GM12801 (cell line): Measurements from ENCODE around the gene NDUFB11.

Experiments used
- TF ChIP-seq, protein P1 (sequence below): IDR thresholded peaks from one replicate; pipeline ENCODE4 v1.5.1; 2011; ENCODE audit warnings: control low read depth; ENCODE audit not compliant: insufficient read length; ENCODE audit errors: extremely low read depth

The NDUFB11 gene

DNA sequence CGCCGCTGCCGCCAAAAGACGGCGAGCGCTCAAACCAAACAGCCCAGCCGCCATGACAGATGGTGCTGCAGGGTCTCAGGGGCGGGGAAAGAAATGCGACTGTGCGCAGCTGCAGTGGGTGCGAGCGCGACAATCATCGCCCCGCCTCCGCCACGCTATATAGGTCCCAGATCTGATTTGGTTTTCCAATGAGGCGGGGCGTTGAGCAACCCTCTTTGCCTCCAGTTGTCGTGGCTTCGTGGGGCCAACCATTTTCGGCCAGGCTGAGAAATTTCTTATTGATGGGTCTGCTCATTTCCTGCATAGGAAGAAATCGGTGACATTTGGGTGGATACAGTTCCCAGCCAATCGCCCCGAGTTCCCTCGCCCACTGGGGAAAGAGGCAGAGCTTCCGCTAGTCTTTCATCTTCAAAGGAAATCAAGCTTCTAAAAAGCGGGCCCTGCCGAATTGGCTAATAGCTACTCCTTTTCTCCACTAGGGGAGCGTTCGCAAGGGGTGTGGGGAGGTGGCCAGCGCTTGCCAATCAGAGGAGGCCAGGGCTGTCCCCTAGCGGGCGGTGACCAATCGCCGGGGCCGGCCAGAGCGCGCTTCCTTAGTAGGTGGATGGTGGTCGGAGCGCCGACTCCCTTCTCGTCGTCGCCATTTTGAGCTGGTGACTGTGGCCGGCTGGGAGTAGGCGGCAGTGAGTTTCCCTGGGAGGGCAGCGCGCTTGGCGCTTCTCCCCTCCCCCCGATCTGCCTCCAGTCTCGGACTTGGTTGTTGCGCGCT lies at the start of gene NDUFB11, which contains the start of gene RBM10:
NDUFB11 (minus strand) TSS at position 77 of the 769 bp plus-strand sequence; CDS start at position 54, 23 bp downstream.
RBM10 (plus strand) TSS at position 596 of the 769 bp plus-strand sequence. CDS start 2,261 bp downstream, outside the sequence.
- TF ChIP-seq, protein P1, sequence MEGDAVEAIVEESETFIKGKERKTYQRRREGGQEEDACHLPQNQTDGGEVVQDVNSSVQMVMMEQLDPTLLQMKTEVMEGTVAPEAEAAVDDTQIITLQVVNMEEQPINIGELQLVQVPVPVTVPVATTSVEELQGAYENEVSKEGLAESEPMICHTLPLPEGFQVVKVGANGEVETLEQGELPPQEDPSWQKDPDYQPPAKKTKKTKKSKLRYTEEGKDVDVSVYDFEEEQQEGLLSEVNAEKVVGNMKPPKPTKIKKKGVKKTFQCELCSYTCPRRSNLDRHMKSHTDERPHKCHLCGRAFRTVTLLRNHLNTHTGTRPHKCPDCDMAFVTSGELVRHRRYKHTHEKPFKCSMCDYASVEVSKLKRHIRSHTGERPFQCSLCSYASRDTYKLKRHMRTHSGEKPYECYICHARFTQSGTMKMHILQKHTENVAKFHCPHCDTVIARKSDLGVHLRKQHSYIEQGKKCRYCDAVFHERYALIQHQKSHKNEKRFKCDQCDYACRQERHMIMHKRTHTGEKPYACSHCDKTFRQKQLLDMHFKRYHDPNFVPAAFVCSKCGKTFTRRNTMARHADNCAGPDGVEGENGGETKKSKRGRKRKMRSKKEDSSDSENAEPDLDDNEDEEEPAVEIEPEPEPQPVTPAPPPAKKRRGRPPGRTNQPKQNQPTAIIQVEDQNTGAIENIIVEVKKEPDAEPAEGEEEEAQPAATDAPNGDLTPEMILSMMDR = no peak

DNA sequence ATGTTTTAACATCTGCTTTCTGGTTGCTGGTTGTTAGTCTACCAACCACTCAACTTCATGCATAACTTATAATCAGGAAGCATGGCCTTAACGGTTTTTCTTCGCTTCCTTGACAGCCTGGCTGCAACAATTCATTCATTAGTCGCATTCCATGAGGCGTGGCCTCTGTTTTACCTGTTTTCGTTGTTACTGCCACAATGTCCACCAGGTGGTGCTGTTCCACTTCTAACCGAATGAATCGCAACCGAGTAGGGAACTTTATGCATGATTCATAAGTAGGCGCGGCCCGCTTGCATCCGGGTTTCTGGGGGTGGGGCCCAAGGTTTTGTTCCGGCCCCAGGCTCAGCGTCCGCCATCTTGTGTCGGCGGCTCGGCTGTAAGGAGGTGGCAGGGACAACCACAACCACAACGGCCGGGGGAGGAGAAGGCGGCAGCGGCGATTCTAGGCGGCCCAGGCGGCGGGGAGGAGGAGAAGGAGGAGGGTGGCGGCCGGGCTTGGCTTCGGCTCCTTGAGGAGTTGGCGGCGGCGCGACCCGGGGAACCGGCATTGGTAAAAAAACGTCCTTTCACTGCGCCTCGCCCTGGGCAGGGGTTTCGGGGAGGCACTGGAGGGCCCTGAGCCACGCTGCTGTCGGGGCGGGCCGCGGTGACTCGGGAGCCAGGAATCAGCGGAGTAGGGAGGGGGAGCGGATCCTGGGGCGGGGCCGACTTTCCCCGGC lies 49.1 kb upstream of the NDUFB11 start, which contains the start of gene UBA1:
UBA1 (plus strand) TSS at position 355 of the 719 bp plus-strand sequence. CDS start 4,974 bp downstream, outside the sequence.
- TF ChIP-seq, protein P1 = no peak

DNA sequence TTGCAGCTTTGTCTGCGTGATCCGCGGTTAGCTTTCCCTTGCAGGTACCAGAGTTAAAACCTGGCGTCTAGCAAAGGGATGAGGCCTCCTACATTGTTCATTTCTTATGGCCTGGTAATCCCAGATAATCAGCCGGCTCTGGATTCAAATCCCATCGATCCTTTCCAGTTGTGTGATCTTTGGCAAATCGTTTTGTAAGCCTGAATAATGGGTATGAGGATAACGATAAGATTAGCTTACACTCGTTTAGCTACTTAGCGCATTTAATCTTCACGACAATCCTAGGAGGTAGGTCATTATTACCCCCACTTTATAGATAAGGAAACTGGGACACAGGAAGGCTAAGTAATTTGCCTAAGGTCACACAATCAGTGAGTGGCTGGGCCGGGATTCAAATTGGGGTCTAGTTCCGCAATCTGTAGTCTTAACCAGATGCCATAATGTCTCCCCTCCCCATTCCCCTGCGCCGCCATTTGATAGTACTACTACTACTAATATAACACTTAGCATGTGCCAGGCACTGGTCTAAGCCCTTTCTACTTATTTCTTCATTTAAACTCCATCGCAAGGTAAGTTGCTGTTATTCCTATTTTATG lies 47.4 kb upstream of the NDUFB11 start:
- TF ChIP-seq, protein P1 = no peak

DNA sequence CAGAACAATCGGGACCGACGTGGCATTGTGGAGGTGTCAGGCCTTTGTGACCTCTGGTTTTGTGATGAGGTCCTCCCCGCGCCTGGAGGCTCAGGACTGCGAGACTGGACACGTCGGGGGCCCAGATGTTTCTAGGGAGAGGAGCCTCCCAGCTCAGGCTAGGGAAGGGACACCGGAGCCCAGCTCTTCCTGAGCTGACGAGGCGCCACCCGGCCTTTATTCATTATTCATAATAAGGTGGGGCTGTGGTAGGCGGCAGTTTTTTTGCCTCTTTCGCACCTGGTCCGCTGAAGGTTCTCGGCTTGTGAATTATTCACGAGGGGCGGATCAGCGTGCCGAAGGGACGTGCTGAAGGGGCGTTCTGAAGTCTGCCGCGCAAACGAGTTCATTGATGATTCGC lies 46.8 kb upstream of the NDUFB11 start:
- TF ChIP-seq, protein P1 = no peak

DNA sequence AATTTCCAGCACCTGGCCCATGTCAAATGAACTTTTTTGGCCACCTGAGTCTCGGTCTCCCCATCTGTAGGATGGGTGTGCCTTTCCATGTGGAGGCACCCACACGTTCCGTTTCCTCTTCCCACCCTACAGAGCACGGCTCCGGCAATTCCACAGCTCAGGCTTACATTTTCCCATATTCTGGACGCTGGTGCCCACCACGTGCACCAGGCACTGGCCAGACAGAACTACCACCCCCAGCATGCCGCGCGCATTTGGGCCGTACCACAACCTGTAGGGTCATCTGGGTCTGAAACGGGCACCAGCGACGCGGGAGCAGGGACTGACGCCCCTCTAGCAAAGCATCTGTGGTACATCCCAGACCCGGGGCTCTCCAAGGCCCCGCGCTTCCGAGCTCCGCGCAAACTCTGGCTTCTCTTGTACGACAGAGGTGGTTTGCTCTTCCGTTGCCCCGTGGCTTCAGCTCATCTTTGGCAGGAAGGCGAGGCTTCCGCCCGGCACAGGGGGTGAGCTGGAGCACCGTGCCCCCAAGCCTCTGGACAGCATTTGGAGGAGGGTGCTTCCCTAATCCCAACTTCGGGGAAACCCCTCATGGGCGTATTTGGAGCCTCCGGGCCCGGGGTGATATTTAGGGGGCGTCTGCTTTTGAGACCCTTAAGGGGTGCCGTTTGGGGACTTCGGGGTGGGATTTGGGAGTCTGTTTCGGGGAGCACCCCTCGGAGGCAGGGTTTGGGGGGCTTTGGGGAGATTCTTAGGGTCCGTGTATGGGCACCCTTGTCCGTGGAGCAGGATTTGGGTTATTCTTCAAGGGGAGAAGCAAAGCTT lies 46.2 kb upstream of the NDUFB11 start:
- TF ChIP-seq, protein P1 = no peak

DNA sequence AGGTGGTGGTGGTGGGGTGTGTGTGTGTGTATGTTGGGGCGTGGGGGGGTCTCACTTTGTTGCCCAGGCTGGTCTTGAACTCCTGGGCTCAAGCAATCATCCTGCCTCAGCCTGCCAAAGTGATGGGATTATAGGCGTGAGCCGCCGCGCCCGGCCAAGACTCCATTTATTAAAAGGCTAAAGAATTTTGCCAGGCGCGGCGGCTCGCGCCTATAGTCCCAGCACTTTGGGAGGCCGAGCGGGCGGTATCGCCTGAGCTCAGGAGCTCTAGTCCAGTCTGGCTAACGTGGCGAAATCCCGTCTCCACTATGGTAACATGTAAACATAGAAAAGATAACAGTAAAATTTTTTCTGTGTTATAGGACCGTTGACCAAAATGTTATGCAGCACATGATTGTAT lies 45.4 kb upstream of the NDUFB11 start:
- TF ChIP-seq, protein P1 = no peak
